HCT116 (cell line): ENCODE data around the gene ASGR2. TPM values are rescaled to one million over a fixed set of nuclear protein-coding genes. Genes with fewer than 3 reads are reported as not detected.
A peak's percentile ranks its signal among the peaks of the same experiment; 100 is the strongest.

Experiments used
- ATAC-seq: fragments of 200-7000 bp; cut with Tn5 transposase; 2 replicates; pipeline ENCODE4 v1.9.1; 2020; ENCODE audit warnings: mild to moderate bottlenecking, moderate library complexity
- BruUV-seq: library from RNA; stranded (reverse); fragments of 400-500 nt; replicated peaks from 2 replicates; lab custom pipeline; 2021; lab: Mats Ljungman, UMichigan
- CTCF ChIA-PET: fragments of 300-600 bp; sonication (Branson Sonifier 250); formaldehyde crosslinking; loops from one replicate; lab custom pipeline; 2021; ENCODE audit warnings: antibody characterized with exemption; lab: Charles Lee
- POLR2A ChIA-PET: fragments of 300-600, 350-600 bp; sonication (Branson Sonifier 250); formaldehyde crosslinking; loops from one replicate; lab custom pipeline; 2021; ENCODE audit warnings: antibody characterized with exemption; lab: Charles Lee
- RAD21 ChIA-PET, 2 experiments: fragments of 300-600 bp; sonication (Branson Sonifier 250); formaldehyde crosslinking; loops; one replicate each; lab custom pipeline; 2023; ENCODE audit warnings: low total read pairs in 2 of 2; ENCODE audit not compliant: uncharacterized antibody in 2 of 2, unreplicated experiment in 2 of 2, low non-redundant PET in 1 of 2; lab: Charles Lee
- DNase-seq: peaks from one replicate; pipeline ENCODE4 v3.0.0-alpha.2; 2010; ENCODE audit warnings: low read depth, low spot score
- H2AFZ ChIP-seq: fragments of 200-600 bp; shearing (Covaris generic), sonication (generic); 2 replicates; pipeline ENCODE4 v1.6.1; 2017; ENCODE audit warnings: low read depth, mixed run types, mixed read lengths, antibody characterized with exemption, low read length; ENCODE audit not compliant: poor library complexity, severe bottlenecking
- H3K27ac ChIP-seq: 2 replicates; pipeline ENCODE4 v1.5.1; 2012; ENCODE audit warnings: low read depth, low read length
- H3K27me3 ChIP-seq: fragments of 200-600 bp; sonication (generic); 2 replicates; pipeline ENCODE4 v1.6.1; 2016; ENCODE audit warnings: mixed run types, low read length, mixed read lengths; ENCODE audit not compliant: insufficient read depth
- H3K36me3 ChIP-seq, 2 experiments: fragments of 200-500 bp in 1 of 2; fragments of 200-600 bp in 1 of 2; sonication (Bioruptor generic) in 1 of 2; sonication (generic) in 1 of 2; 2 replicates each; pipeline versions ENCODE4 v1.5.1 to v1.6.1; 2014 to 2016; ENCODE audit warnings: low read length in 2 of 2, inconsistent platforms in 1 of 2, mixed read lengths in 1 of 2, mixed run types in 1 of 2; ENCODE audit not compliant: insufficient read depth in 2 of 2, control insufficient read depth in 1 of 2
- H3K4me1 ChIP-seq, 2 experiments: fragments of 200-600 bp in 1 of 2; sonication (generic) in 1 of 2; 2 replicates each; pipeline versions ENCODE4 v1.5.1 to v1.6.1; 2012 to 2017; ENCODE audit warnings: low read length in 2 of 2, inconsistent platforms in 1 of 2, mild to moderate bottlenecking in 1 of 2, mixed read lengths in 1 of 2, mixed run types in 1 of 2, moderate library complexity in 1 of 2; ENCODE audit not compliant: insufficient read depth in 2 of 2, control insufficient read depth in 1 of 2
- H3K4me2 ChIP-seq: fragments of 200-600 bp; sonication (generic); 2 replicates; pipeline ENCODE4 v1.6.1; 2017; ENCODE audit warnings: mixed run types, low read length, mixed read lengths
- H3K4me3 ChIP-seq, 2 experiments: fragments of 200-600 bp in 1 of 2; sonication (generic) in 1 of 2; replicated peaks in 1 of 2; 2 replicates each; pipeline ENCODE4 v1.5.1; 2011 to 2016; ENCODE audit warnings: low read length in 2 of 2, control low read depth in 1 of 2, low read depth in 1 of 2, mild to moderate bottlenecking in 1 of 2, mixed read lengths in 1 of 2, mixed run types in 1 of 2
- H3K79me2 ChIP-seq: fragments of 200-600 bp; sonication (generic); 2 replicates; pipeline ENCODE4 v1.6.1; 2017; ENCODE audit warnings: mild to moderate bottlenecking, mixed run types, low read length, moderate library complexity, mixed read lengths; ENCODE audit not compliant: insufficient read depth
- H3K9ac ChIP-seq: fragments of 200-600 bp; sonication (generic); 2 replicates; pipeline ENCODE4 v1.6.1; 2016; ENCODE audit warnings: low read length, mixed read lengths
- H3K9me2 ChIP-seq: fragments of 200-600 bp; sonication (generic), shearing (Covaris generic); 2 replicates; pipeline ENCODE4 v1.6.1; 2017; ENCODE audit warnings: mixed run types, mild to moderate bottlenecking, moderate library complexity; ENCODE audit not compliant: insufficient read depth
- H3K9me3 ChIP-seq, 2 experiments: fragments of 200-500 bp in 1 of 2; fragments of 200-600 bp in 1 of 2; sonication (Bioruptor generic) in 1 of 2; sonication (generic) in 1 of 2; 2 replicates each; pipeline ENCODE4 v1.6.1; 2014 to 2017; ENCODE audit warnings: low read length in 2 of 2, mixed read lengths in 2 of 2, inconsistent platforms in 1 of 2, low read depth in 1 of 2, mild to moderate bottlenecking in 1 of 2, mixed run types in 1 of 2, moderate library complexity in 1 of 2; ENCODE audit not compliant: control insufficient read depth in 1 of 2, insufficient read depth in 1 of 2
- H4K20me1 ChIP-seq: fragments of 200-600 bp; sonication (generic), shearing (Covaris generic); 2 replicates; pipeline ENCODE4 v1.6.1; 2017; ENCODE audit warnings: mixed run types, mild to moderate bottlenecking, moderate library complexity; ENCODE audit not compliant: insufficient read depth
- CBX3 ChIP-seq: IDR thresholded peaks from 2 replicates; pipeline ENCODE4 v1.6.1; 2012; ENCODE audit warnings: low read depth
- CEBPB ChIP-seq: IDR thresholded peaks from 2 replicates; pipeline ENCODE4 v1.6.1; 2012; ENCODE audit warnings: low read depth
- EGR1 ChIP-seq: IDR thresholded peaks from 2 replicates; pipeline ENCODE4 v1.6.1; 2012; ENCODE audit warnings: low read depth
- ELF1 ChIP-seq: IDR thresholded peaks from 2 replicates; pipeline ENCODE4 v1.6.1; 2012; ENCODE audit warnings: low read depth, borderline replicate concordance
- EZH2 ChIP-seq: fragments of 200-600 bp; sonication (generic); IDR thresholded peaks from 2 replicates; pipeline ENCODE4 v1.6.1; 2017; ENCODE audit warnings: antibody characterized with exemption, mixed run types
- EZH2phosphoT487 ChIP-seq: fragments of 200-600 bp; IDR thresholded peaks from 2 replicates; pipeline ENCODE4 v1.6.1; 2018; ENCODE audit warnings: antibody characterized with exemption, borderline replicate concordance
- FOSL1 ChIP-seq: IDR thresholded peaks from 2 replicates; pipeline ENCODE4 v1.6.1; 2012; ENCODE audit warnings: low read depth
- POLR2A ChIP-seq: IDR thresholded peaks from 2 replicates; pipeline ENCODE4 v1.7.0; 2011; ENCODE audit warnings: borderline replicate concordance; ENCODE audit not compliant: insufficient read depth, insufficient read length; ENCODE audit errors: extremely low read depth
- RAD21 ChIP-seq: IDR thresholded peaks from 2 replicates; pipeline ENCODE4 v1.6.1; 2012; ENCODE audit warnings: low read depth, mild to moderate bottlenecking
- SIN3A ChIP-seq: IDR thresholded peaks from 2 replicates; pipeline ENCODE4 v1.6.1; 2012; ENCODE audit warnings: low read depth
- SP1 ChIP-seq: IDR thresholded peaks from 2 replicates; pipeline ENCODE4 v1.6.1; 2012; ENCODE audit warnings: low read depth
- SRF ChIP-seq: IDR thresholded peaks from 2 replicates; pipeline ENCODE4 v1.6.1; 2012; ENCODE audit warnings: low read depth
- TCF7L2 ChIP-seq: IDR thresholded peaks from 2 replicates; pipeline ENCODE4 v1.7.0; 2011; ENCODE audit warnings: borderline replicate concordance, inconsistent platforms; ENCODE audit not compliant: insufficient read depth, insufficient read length; ENCODE audit errors: extremely low read depth
- YY1 ChIP-seq: IDR thresholded peaks from 2 replicates; pipeline ENCODE4 v1.6.1; 2011; ENCODE audit warnings: low read length, low read depth, moderate library complexity, mild to moderate bottlenecking; ENCODE audit not compliant: insufficient replicate concordance; ENCODE audit errors: extremely low read depth
- ZFX ChIP-seq: fragments of 450-650 bp; IDR thresholded peaks from 2 replicates; pipeline ENCODE4 v1.6.1; 2017
- ZNF274 ChIP-seq: fragments of 200-500 bp; sonication (Bioruptor generic); IDR thresholded peaks from 2 replicates; pipeline ENCODE4 v1.6.1; 2014; ENCODE audit warnings: mild to moderate bottlenecking, low read depth, low read length, inconsistent platforms
- intact Hi-C: fragments of 100-400 bp; cut with micrococcal nuclease; formaldehyde crosslinking; loops from 2 replicates; pipeline ENCODE4 v1.10.0; 2022
- total RNA-seq: library from RNA; stranded (reverse); gene quantifications from one replicate; pipeline ENCODE4 v1.2.1, GENCODE V29; 2021; ENCODE audit not compliant: unreplicated experiment
- TF ChIP-seq, protein P1 (sequence below): IDR thresholded peaks from 2 replicates; pipeline ENCODE4 v1.6.1; 2012
- TF ChIP-seq, protein P2 (sequence below): IDR thresholded peaks from 2 replicates; pipeline ENCODE4 v1.6.1; 2011; ENCODE audit warnings: mild to moderate bottlenecking, low read length, moderate library complexity; ENCODE audit not compliant: insufficient replicate concordance; ENCODE audit errors: extremely low read depth
- TF ChIP-seq, protein P3 (sequence below): IDR thresholded peaks from 2 replicates; pipeline ENCODE4 v1.6.1; 2012

The ASGR2 gene
- total RNA-seq, 1 experiment from 2014 or later: 0.32 TPM

DNA sequence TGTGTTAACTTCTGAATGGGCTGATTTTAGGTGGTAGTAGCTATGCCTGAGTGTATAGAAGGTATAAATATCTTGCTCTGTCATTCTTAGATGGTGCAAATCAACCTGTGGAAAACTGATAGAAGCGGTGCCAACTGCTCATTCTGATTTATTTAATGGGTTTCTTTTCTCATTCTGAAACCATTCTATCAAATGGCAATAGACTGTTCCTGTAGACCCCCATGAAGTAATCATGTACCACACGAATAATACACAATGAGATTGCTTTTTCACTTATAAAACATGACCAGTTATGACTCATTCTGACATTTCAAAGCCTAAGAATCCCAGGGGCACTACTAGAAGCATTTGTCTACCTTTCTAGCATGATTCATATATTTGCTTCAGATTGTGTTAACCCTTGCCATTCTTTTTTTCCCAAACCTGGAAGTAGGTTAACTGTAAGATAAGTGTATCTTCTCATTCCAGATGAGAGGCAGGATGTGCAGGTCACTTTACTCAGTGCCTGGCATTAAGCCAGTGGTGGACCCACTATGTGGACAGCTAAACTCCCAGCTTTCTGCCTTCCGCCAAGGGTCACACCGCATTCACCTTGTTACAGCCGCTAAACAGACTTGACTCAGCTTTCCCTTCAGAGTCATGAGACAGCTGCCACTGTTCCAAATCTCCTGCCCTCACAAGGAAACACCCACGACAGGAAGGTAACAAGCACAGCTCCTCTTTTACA lies 54.3 kb downstream of the ASGR2 start (continued):
- TF ChIP-seq POLR2A (no peak), TCF7L2 (peak; percentile 41), SP1 (peak; percentile 93), ELF1 (no peak), EZH2phosphoT487 (no peak)

DNA sequence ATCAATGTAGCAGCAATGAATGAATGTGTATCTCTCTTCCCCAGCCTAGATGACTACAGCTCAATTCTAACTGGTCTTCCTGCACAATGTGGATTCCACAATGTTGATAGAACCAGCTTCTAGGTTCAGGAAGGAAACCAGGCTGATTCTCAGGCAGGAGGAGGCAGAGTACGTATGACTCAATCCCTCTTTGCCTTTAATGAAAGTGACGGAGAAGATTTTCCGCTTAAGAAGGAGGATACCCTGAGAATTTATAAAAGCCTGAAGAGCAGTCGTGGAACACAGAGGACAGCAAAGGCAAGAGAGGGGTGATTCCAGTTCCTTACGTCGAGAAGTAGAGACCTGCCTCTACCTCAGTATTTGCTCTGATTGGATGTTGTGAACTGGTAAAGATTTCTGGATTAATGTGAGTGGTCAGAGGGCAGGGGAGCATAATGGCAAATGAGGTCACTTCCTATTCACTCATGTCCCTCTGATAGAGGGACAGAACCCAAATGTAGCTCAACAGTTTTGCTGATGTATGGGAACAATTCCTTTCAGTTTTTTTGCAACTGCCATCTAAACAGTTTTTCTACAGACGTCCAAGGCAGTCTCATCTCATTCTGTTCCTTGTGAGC lies 55.7 kb downstream of the ASGR2 start:
- ChIA-PET CTCF (interaction anchor here (1.1 to 1.3 kb wide), 2 partner anchors 13 to 74 kb away, joined by 4 to 5 read pairs; no protein-coding TSS in a partner anchor), POLR2A (no interaction called here), RAD21 (no interaction called here)
- no peak overlapping the region for H3K4me3 ChIP-seq
- H3K9ac ChIP-seq: no peak overlapping the region
- H3K9me2 ChIP-seq: no peaks in the 10 kb centered on the region
- H3K4me2 ChIP-seq: peak overlapping the region; percentile 17
- H4K20me1 ChIP-seq: no peaks in the 10 kb centered on the region
- no peaks in the 10 kb centered on the region for H3K79me2 ChIP-seq
- H2AFZ ChIP-seq: peak overlapping the region; percentile 17
- peaks cover under 1% of the 10 kb centered on the region; the same call in 1 of the 2 replicates for H3K27me3 ChIP-seq
- no peaks in the 10 kb centered on the region for H3K9me3 ChIP-seq
- peaks cover 16 to 43% of the 10 kb centered on the region in 2 experiments for H3K4me1 ChIP-seq
- no TSS peak for BruUV-seq
- H3K27ac ChIP-seq: no peak overlapping the region
- DNase-seq (no peak), ATAC-seq (no peak)
- intact Hi-C loops: no loop called here
- no peak for TF ChIP-seq ZNF274
- no peak for TF ChIP-seq EGR1
- no peak for TF ChIP-seq ZFX
- TF ChIP-seq RAD21: no peak
- no peak for TF ChIP-seq CBX3
- no peak for TF ChIP-seq FOSL1
- TF ChIP-seq, protein P1, sequence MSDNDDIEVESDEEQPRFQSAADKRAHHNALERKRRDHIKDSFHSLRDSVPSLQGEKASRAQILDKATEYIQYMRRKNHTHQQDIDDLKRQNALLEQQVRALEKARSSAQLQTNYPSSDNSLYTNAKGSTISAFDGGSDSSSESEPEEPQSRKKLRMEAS: no peak
- TF ChIP-seq, protein P2, sequence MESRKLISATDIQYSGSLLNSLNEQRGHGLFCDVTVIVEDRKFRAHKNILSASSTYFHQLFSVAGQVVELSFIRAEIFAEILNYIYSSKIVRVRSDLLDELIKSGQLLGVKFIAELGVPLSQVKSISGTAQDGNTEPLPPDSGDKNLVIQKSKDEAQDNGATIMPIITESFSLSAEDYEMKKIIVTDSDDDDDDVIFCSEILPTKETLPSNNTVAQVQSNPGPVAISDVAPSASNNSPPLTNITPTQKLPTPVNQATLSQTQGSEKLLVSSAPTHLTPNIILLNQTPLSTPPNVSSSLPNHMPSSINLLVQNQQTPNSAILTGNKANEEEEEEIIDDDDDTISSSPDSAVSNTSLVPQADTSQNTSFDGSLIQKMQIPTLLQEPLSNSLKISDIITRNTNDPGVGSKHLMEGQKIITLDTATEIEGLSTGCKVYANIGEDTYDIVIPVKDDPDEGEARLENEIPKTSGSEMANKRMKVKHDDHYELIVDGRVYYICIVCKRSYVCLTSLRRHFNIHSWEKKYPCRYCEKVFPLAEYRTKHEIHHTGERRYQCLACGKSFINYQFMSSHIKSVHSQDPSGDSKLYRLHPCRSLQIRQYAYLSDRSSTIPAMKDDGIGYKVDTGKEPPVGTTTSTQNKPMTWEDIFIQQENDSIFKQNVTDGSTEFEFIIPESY: no peak
- TF ChIP-seq EZH2phosphoT487: no peak
- TF ChIP-seq CEBPB: no peak
- no peak for TF ChIP-seq YY1
- TF ChIP-seq TCF7L2: no peak
- TF ChIP-seq SRF: no peak
- no peak for TF ChIP-seq EZH2
- TF ChIP-seq SIN3A: no peak
- TF ChIP-seq, protein P3, sequence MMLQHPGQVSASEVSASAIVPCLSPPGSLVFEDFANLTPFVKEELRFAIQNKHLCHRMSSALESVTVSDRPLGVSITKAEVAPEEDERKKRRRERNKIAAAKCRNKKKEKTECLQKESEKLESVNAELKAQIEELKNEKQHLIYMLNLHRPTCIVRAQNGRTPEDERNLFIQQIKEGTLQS: no peak
- no peak for TF ChIP-seq SP1
- TF ChIP-seq ELF1: no peak
- no peaks in the 10 kb centered on the region for H3K36me3 ChIP-seq
